GM19099 (cell line): Measurements from ENCODE around the gene PARVB.

Source experiments
- POLR2A ChIP-seq: IDR thresholded peaks from 3 replicates; pipeline ENCODE4 v1.6.1; 2011; ENCODE audit warnings: low read depth; ENCODE audit not compliant: insufficient read length; ENCODE audit errors: extremely low read depth

Gene PARVB

GRCh38 chr22:44055805-44056204, 31.7 kb downstream of the PARVB start:
- TF ChIP-seq POLR2A, result no peak

GRCh38 chr22:44057401-44057987, 33.4 kb downstream of the PARVB start:
- TF ChIP-seq POLR2A, result no peak

- no peak for TF ChIP-seq POLR2A
Observed at GRCh38 chr22:44063462-44064371, 39.6 kb downstream of the PARVB start.

- no peak for TF ChIP-seq POLR2A
Observed at GRCh38 chr22:44067033-44067432, 42.9 kb downstream of the PARVB start.

GRCh38 chr22:44067901-44068300, 43.8 kb downstream of the PARVB start:
- TF ChIP-seq POLR2A, result no peak

- TF ChIP-seq POLR2A, result no peak
Observed at GRCh38 chr22:44068422-44069191, 44.5 kb downstream of the PARVB start.

DNA sequence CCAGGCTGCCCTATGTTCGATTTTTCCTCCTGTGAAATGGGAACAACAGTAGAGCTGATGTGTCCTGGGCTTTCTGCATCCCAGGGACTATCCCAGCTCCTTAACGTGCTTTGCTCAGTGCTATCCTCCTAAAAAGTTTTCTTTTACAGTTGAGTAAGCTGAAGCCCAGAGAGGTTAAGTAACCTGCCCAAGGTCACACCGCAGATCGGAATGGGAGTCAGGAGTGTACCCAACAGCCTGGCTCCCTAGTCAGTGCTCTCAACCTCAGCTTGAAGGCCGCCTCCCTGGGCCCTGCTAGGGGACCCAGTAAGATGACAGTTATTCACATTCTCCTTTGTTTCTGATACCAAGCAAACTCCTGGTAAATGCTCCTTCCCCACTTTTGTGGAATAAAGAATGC, 45.9 kb downstream of the PARVB start:
- TF ChIP-seq POLR2A, result no peak

- TF ChIP-seq POLR2A, result no peak
Observed at GRCh38 chr22:44071781-44072326, 47.8 kb downstream of the PARVB start.

DNA sequence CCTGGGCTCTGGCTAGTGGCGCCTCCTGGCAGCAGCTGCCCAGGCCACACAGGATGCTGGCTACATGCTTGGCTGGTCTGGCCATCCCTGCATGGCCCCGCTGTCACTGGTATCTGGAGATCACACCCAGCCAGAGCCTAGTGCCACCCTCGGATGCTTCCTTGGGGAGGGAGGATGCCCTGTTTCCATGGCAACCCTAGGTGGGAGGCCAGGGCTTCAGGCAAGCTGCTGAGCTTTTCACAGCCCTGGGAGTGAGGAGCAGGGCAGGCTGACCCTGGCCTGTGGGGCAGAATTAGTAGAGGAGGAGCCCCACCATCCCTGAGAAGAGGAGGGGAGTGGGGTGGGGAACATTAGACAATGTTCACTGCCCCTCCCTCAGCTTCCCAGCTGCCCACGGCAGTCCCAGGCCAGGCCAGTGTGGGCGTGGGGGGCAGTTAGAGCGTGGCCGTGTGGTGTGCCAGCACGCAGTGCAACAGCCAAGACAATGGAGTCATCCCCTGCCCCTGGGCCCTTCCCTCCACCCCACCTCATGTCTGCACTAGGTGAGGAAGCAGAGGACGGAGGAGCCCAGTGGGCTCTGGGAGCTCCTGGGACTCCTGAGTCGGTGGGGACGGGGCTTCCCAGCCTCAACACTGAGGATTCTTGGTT, 50.4 kb downstream of the PARVB start:
- TF ChIP-seq POLR2A, result no peak

DNA sequence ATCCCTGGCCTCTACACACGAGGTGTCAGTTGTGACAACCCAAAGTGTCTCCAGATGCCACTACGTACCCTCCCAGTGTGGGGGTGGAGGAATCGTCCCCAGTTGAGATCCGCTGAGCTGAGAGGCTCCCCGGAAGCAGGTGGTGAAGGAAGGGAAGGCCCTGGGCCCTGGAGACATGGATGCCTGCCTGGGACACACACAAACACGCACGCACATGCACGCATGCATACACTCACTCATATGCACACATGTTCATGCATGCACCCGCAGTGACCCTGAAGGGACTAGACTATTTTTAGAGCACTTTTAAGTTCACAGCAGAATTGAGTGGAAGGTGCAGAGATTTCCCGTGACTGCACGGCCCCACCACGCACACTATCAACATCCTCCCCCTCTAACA, 50.9 kb downstream of the PARVB start:
- no peak for TF ChIP-seq POLR2A

- TF ChIP-seq POLR2A, result no peak
Observed at GRCh38 chr22:44075670-44076069, 51.6 kb downstream of the PARVB start.

GRCh38 chr22:44076825-44077224, 52.7 kb downstream of the PARVB start:
- TF ChIP-seq POLR2A, result no peak

DNA sequence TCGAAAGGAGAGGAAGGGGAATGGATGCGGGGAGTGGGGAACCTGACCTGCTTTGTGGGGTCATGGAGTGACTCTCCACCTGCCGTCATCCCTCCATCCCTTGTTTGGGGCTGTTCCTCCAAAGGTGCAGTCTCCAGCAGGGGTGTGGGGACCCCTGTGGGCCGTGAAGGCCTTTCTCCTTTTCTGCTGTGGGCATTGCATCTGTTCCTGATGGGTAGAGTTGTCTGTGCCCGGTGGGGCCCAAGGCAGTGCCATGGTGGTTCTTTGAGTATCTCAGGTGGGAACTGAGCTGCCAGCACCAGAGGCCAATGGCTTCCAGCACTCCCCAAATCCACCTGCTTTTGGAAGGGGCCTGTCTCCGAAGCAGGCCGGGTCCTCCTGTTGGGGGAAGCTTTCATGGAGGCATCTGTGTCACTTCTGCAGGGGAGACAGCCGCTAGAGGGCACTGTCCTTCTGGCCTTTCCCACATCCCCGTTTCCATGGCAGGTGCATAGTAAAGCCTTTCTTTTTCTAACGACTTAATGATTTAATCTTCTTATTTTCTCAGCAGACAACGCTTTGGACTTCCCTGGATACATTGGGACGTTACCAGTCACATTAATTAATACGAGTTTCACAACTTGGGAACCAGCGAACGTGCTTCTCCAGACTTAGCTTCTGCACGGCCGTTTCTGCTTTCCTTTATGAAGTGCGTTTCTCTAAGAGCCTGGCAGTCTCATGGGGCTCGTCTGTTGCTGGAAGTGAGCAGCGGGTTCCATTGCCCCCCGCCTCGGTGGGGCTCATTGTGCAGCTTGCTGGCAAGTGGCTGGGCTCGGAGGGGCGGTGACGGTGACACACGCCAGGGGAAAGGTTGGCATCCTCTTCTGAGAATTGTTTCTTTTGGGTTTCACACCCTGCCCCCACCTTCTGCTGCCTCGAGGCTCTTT, 57.1 kb downstream of the PARVB start:
- no peak for TF ChIP-seq POLR2A

GRCh38 chr22:44082801-44083200, 58.7 kb downstream of the PARVB start:
- no peak for TF ChIP-seq POLR2A

DNA sequence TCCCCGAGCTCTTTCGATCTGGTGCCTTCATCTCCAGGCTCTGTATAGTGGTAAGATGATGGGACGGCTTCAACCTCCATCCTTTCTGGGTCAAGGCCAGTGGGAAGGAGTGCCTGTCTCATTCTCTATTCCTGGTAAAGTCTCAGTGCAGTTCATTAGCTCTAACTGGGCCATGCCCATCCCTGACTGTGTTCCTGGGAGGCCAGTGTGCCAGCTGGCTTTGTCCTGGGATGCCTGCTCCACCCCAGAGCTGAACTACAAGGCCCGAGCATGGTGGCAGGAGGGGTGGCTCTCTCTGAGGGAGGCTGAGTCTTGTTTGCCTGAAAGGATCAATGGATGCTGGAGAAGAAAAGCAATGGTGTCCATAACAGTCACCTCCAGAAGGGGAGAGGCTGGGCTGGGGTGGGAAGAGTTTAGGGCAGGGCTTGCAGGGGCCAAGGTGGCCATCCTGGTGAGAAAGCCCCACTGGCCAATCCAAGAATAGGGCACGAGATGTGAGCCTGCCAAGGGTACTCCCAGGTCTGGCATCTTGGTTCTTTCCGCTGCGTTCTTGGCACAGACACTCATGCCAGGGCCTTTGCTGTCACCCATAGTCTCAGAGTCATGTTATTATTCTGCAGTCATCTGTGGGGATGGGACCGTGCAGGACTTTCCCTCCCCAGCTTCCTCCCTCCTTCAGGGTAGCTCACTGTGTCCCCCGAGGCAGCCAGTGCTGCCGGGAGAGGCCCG, 60.1 kb downstream of the PARVB start:
- TF ChIP-seq POLR2A, result no peak
